HEK293T (cell line): ENCODE measurements around the gene MGST1.

Experiments used
- FOXK2 ChIP-seq: fragments of 450-650 bp; IDR thresholded peaks from 2 replicates; pipeline ENCODE4 v1.6.1; 2016; ENCODE audit warnings: mild to moderate bottlenecking
- FOXM1 ChIP-seq: fragments of 450-650 bp; IDR thresholded peaks from 2 replicates; pipeline ENCODE4 v1.6.1; 2017; ENCODE audit warnings: mild to moderate bottlenecking, borderline replicate concordance
- PKNOX1 ChIP-seq: fragments of 450-650 bp; IDR thresholded peaks from 2 replicates; pipeline ENCODE4 v1.6.1; 2016

- TF ChIP-seq FOXK2 = no peak
- TF ChIP-seq FOXM1 = no peak
- no peak for TF ChIP-seq PKNOX1
Measured at GRCh38 chr12:16361142-16361783, 13.8 kb downstream of the MGST1 start.
